ENCODE results near the gene SNTG2. TPM values are rescaled to one million over a fixed set of nuclear protein-coding genes. Genes with fewer than 3 reads are reported as not detected.

The SNTG2 gene
- polyA plus RNA-seq, 3 donors = not detected

DNA sequence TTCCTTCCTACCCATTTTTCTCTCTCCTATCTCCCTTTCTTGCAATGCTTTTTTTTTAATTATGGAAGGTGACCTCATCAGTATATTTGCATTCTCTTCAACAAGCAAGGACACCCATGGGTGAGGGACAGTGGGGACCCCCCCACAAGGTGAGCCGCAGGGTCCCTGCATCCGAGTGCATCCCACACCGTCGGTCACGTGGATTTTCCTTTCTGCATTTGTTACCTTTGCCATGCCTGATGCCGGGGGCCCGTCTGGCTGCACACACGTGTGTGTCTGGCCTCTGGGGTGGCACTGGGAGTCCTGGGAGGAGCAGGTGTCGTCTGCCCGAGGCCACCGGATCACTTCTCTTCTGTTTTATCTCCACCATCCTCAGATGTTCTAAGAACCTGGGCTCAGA, 30.1 kb upstream of the SNTG2 start:
- Histone ChIP-seq H3K36me3 (replicated peaks in 1 of 2; ENCODE audit: control insufficient read depth in 1 of 2, insufficient read depth in 2 of 2, low read length in 2 of 2) (no peaks in the 10 kb centered on the region), H3K4me3 (replicated peaks in 1 of 3; ENCODE audit: low read depth in 2 of 3, low read length in 3 of 3) (no peak overlapping the region), H3K9me3 (replicated peaks in 1 of 2; ENCODE audit: control insufficient read depth in 1 of 2, insufficient read depth in 1 of 2, low read length in 2 of 2) (no peaks in the 10 kb centered on the region), H2AFZ (ENCODE audit: insufficient read depth, low read depth, low read length, poor library complexity, severe bottlenecking) (no peak overlapping the region), H3K27ac (ENCODE audit: low read depth in 1 of 2, low read length in 2 of 2) (no peak overlapping the region), H3K79me2 (ENCODE audit: insufficient read depth, low read length) (no peaks in the 10 kb centered on the region), H3K4me1 (ENCODE audit: control insufficient read depth in 1 of 2, insufficient read depth in 2 of 2, low read length in 2 of 2) (no peaks in the 10 kb centered on the region), H3K4me2 (replicated peaks; ENCODE audit: extremely low read depth, low read length, poor library complexity, severe bottlenecking) (no peak overlapping the region), H4K20me1 (ENCODE audit: insufficient read depth, low read length) (no peaks in the 10 kb centered on the region), H3K27me3 (ENCODE audit: control insufficient read depth in 2 of 2, insufficient read depth in 2 of 2, low read length in 2 of 2) (no peaks in the 10 kb centered on the region), H3K9ac (ENCODE audit: insufficient read depth, low read length, poor library complexity, severe bottlenecking) (no peak overlapping the region)
- Mint-ChIP-seq H3K36me3 (no peaks in the 10 kb centered on the region), H3K27ac (no peak overlapping the region), H3K4me1 (no peaks in the 10 kb centered on the region), H3K27me3 (ENCODE audit: low read depth in 3 of 3) (peaks cover 0 to 3% (median 3%) of the 10 kb centered on the region in 3 donors), H3K4me3 (no peak overlapping the region), H3K9me3 (peaks cover 0 to 4% (median 0%) of the 10 kb centered on the region in 7 donors)
- intact Hi-C loops (cut with micrococcal nuclease) = no loop called here
- TF ChIP-seq, protein P1, sequence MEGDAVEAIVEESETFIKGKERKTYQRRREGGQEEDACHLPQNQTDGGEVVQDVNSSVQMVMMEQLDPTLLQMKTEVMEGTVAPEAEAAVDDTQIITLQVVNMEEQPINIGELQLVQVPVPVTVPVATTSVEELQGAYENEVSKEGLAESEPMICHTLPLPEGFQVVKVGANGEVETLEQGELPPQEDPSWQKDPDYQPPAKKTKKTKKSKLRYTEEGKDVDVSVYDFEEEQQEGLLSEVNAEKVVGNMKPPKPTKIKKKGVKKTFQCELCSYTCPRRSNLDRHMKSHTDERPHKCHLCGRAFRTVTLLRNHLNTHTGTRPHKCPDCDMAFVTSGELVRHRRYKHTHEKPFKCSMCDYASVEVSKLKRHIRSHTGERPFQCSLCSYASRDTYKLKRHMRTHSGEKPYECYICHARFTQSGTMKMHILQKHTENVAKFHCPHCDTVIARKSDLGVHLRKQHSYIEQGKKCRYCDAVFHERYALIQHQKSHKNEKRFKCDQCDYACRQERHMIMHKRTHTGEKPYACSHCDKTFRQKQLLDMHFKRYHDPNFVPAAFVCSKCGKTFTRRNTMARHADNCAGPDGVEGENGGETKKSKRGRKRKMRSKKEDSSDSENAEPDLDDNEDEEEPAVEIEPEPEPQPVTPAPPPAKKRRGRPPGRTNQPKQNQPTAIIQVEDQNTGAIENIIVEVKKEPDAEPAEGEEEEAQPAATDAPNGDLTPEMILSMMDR (IDR thresholded peaks at IDR 0.05) = no peak
- no peak for DNase-seq
- 93% methylated on average over 7 of the region's 11 CpGs for WGBS (ENCODE audit: insufficient coverage)

DNA sequence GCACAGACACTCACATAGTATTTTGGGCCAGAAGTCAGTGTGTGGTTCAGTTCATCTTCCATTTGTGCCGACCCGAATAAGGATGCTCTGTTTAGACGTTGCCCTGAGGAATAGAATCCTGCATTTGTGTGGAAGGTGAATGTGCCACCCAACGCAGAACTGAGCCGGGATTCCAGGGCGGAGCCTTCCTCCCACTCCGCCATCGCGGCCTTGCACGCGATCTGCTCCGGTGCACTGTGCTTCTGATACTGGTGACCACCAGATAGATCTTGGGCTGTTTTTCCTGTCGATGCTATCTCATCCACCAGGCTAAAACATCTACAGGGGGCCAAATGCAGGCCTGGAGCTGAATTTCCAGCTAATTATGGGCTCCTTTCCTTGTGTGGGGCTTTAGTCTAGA, 29.6 kb upstream of the SNTG2 start:
- H3K4me1 Mint-ChIP-seq = no peaks in the 10 kb centered on the region
- H3K27ac Mint-ChIP-seq = no peak overlapping the region
- no peaks in the 10 kb centered on the region for H3K9me3 ChIP-seq (replicated peaks in 1 of 2; ENCODE audit: control insufficient read depth in 1 of 2, insufficient read depth in 1 of 2, low read length in 2 of 2)
- H4K20me1 ChIP-seq (ENCODE audit: insufficient read depth, low read length) = no peaks in the 10 kb centered on the region
- H3K4me2 ChIP-seq (replicated peaks; ENCODE audit: extremely low read depth, low read length, poor library complexity, severe bottlenecking) = no peak overlapping the region
- peaks cover 0 to 5% (median 3%) of the 10 kb centered on the region in 3 donors for H3K27me3 Mint-ChIP-seq (ENCODE audit: low read depth in 3 of 3)
- no peaks in the 10 kb centered on the region for H3K27me3 ChIP-seq (ENCODE audit: control insufficient read depth in 2 of 2, insufficient read depth in 2 of 2, low read length in 2 of 2)
- H3K36me3 Mint-ChIP-seq = no peaks in the 10 kb centered on the region
- peaks cover 0 to 7% (median 1%) of the 10 kb centered on the region in 7 donors for H3K9me3 Mint-ChIP-seq
- H3K36me3 ChIP-seq (replicated peaks in 1 of 2; ENCODE audit: control insufficient read depth in 1 of 2, insufficient read depth in 2 of 2, low read length in 2 of 2) = no peaks in the 10 kb centered on the region
- intact Hi-C loops (cut with micrococcal nuclease) = no loop called here
- H3K9ac ChIP-seq (ENCODE audit: insufficient read depth, low read length, poor library complexity, severe bottlenecking) = no peak overlapping the region
- no peaks in the 10 kb centered on the region for H3K4me1 ChIP-seq (ENCODE audit: control insufficient read depth in 1 of 2, insufficient read depth in 2 of 2, low read length in 2 of 2)
- no peak overlapping the region for H3K4me3 ChIP-seq (replicated peaks in 1 of 3; ENCODE audit: low read depth in 2 of 3, low read length in 3 of 3)
- H3K79me2 ChIP-seq (ENCODE audit: insufficient read depth, low read length) = no peaks in the 10 kb centered on the region
- 83% methylated on average over 10 of the region's 13 CpGs for WGBS (ENCODE audit: insufficient coverage)
- TF ChIP-seq, protein P1 (IDR thresholded peaks at IDR 0.05) = no peak
- H3K4me3 Mint-ChIP-seq = no peak overlapping the region
- DNase-seq = no peak
- no peak overlapping the region for H2AFZ ChIP-seq (ENCODE audit: insufficient read depth, low read depth, low read length, poor library complexity, severe bottlenecking)
- no peak overlapping the region for H3K27ac ChIP-seq (ENCODE audit: low read depth in 1 of 2, low read length in 2 of 2)

Measured in CD14-positive monocyte (primary cell).